ENCODE results near the gene KSR2. TPM values are rescaled to one million over a fixed set of nuclear protein-coding genes. Genes with fewer than 3 reads are reported as not detected.

The KSR2 gene
- total RNA-seq, 1 experiment from 2014 or later = not detected

GRCh38 chr12:117439531-117440001 is 529.2 kb downstream of the KSR2 start:
- TF ChIP-seq EZH2 (IDR thresholded peaks at IDR 0.05; ENCODE audit: borderline replicate concordance, low read depth, low read length, poor library complexity, severe bottlenecking) (no peak), CTCF (conservative IDR thresholded peaks at IDR 0.05; ENCODE audit: low read depth, low read length) (no peak)
- Histone ChIP-seq H3K36me3 (ENCODE audit: insufficient read depth, low read length, poor library complexity, severe bottlenecking) (no peaks in the 10 kb centered on the region), H3K27ac (ENCODE audit: low read depth, low read length, poor library complexity, severe bottlenecking) (no peak overlapping the region), H3K27me3 (replicated peaks; ENCODE audit: insufficient read depth, low read depth, low read length, poor library complexity) (no peaks in the 10 kb centered on the region), H3K4me3 (ENCODE audit: low read depth, low read length, poor library complexity, severe bottlenecking) (no peak overlapping the region), H3K9me3 (ENCODE audit: low read depth, low read length, poor library complexity, severe bottlenecking) (no peaks in the 10 kb centered on the region), H3K4me1 (ENCODE audit: insufficient read depth, low read length, poor library complexity, severe bottlenecking) (no peaks in the 10 kb centered on the region)
- intact Hi-C loops (cut with micrococcal nuclease; ENCODE audit: unreplicated experiment) = no loop called here
- no TSS peak for BruUV-seq (replicated peaks)
- ChIA-PET POLR2A (ENCODE audit: low non-redundant PET) (no interaction called here), CTCF (no interaction called here)
- DNase-seq (ENCODE audit: low spot score) = no peak

- Histone ChIP-seq H3K9me3 (ENCODE audit: low read depth, low read length, poor library complexity, severe bottlenecking) (no peaks in the 10 kb centered on the region), H3K27me3 (replicated peaks; ENCODE audit: insufficient read depth, low read depth, low read length, poor library complexity) (no peaks in the 10 kb centered on the region), H3K27ac (ENCODE audit: low read depth, low read length, poor library complexity, severe bottlenecking) (no peak overlapping the region), H3K4me3 (ENCODE audit: low read depth, low read length, poor library complexity, severe bottlenecking) (no peak overlapping the region), H3K36me3 (ENCODE audit: insufficient read depth, low read length, poor library complexity, severe bottlenecking) (no peaks in the 10 kb centered on the region), H3K4me1 (ENCODE audit: insufficient read depth, low read length, poor library complexity, severe bottlenecking) (no peaks in the 10 kb centered on the region)
- ChIA-PET POLR2A (ENCODE audit: low non-redundant PET) (no interaction called here), CTCF (no interaction called here)
- BruUV-seq (replicated peaks) = no TSS peak
- intact Hi-C loops (cut with micrococcal nuclease; ENCODE audit: unreplicated experiment) = no loop called here
- TF ChIP-seq EZH2 (IDR thresholded peaks at IDR 0.05; ENCODE audit: borderline replicate concordance, low read depth, low read length, poor library complexity, severe bottlenecking) (no peak), CTCF (conservative IDR thresholded peaks at IDR 0.05; ENCODE audit: low read depth, low read length) (no peak)
- no peak for DNase-seq (ENCODE audit: low spot score)
Observed at GRCh38 chr12:117438809-117439208, 530.0 kb downstream of the KSR2 start.

- DNase-seq (ENCODE audit: low spot score) = no peak
- H3K27ac ChIP-seq (ENCODE audit: low read depth, low read length, poor library complexity, severe bottlenecking) = no peak overlapping the region
- intact Hi-C loops (cut with micrococcal nuclease; ENCODE audit: unreplicated experiment) = no loop called here
- no peaks in the 10 kb centered on the region for H3K36me3 ChIP-seq (ENCODE audit: insufficient read depth, low read length, poor library complexity, severe bottlenecking)
- TF ChIP-seq EZH2 (IDR thresholded peaks at IDR 0.05; ENCODE audit: borderline replicate concordance, low read depth, low read length, poor library complexity, severe bottlenecking) = no peak
- no peak for TF ChIP-seq CTCF (conservative IDR thresholded peaks at IDR 0.05; ENCODE audit: low read depth, low read length)
- H3K4me1 ChIP-seq (ENCODE audit: insufficient read depth, low read length, poor library complexity, severe bottlenecking) = no peaks in the 10 kb centered on the region
- no peaks in the 10 kb centered on the region for H3K9me3 ChIP-seq (ENCODE audit: low read depth, low read length, poor library complexity, severe bottlenecking)
- CTCF ChIA-PET = no interaction called here
- POLR2A ChIA-PET (ENCODE audit: low non-redundant PET) = interaction anchor here (0.6 kb wide), 1 partner anchor 71 kb away, joined by 4 read pairs; no protein-coding TSS in a partner anchor
- BruUV-seq (replicated peaks) = no TSS peak
- H3K4me3 ChIP-seq (ENCODE audit: low read depth, low read length, poor library complexity, severe bottlenecking) = no peak overlapping the region
- H3K27me3 ChIP-seq (replicated peaks; ENCODE audit: insufficient read depth, low read depth, low read length, poor library complexity) = no peaks in the 10 kb centered on the region
Observed at GRCh38 chr12:117437516-117438255, 531.1 kb downstream of the KSR2 start.

Data from A673 (cell line).